HepG2 (cell line): ENCODE data around the gene ZNF276. TPM values are rescaled to one million over a fixed set of nuclear protein-coding genes. Genes with fewer than 3 reads are reported as not detected.
A peak's percentile ranks its signal among the peaks of the same experiment; 100 is the strongest.

Experiments used
- AGO2 ChIP-seq: fragments of 200-400 bp; formaldehyde crosslinking; optimal IDR thresholded peaks from 2 replicates; pipeline ENCODE3; 2017; ENCODE audit warnings: mild to moderate bottlenecking, low read depth, low read length, moderate library complexity
- CENPX ChIP-seq: sonication (generic); formaldehyde crosslinking; IDR thresholded peaks from 2 replicates; pipeline ENCODE4 v1.9.0; 2021; ENCODE audit warnings: mild to moderate bottlenecking, missing genetic modification reagents, moderate library complexity
- ELK4 ChIP-seq: sonication (generic); formaldehyde crosslinking; IDR thresholded peaks from 2 replicates; pipeline ENCODE4 v1.9.0; 2021; ENCODE audit warnings: missing genetic modification reagents, borderline replicate concordance
- EZH2 ChIP-seq: conservative IDR thresholded peaks from 2 replicates; pipeline ENCODE4 v1.6.1; 2012; ENCODE audit warnings: mild to moderate bottlenecking, low read depth, low read length, moderate library complexity
- LBX2 ChIP-seq: sonication (generic); formaldehyde crosslinking; IDR thresholded peaks from 2 replicates; pipeline ENCODE4 v1.5.0; 2020; ENCODE audit warnings: missing genetic modification reagents, mild to moderate bottlenecking, borderline replicate concordance
- MTF1 ChIP-seq: sonication (generic); formaldehyde crosslinking; IDR thresholded peaks from 2 replicates; pipeline ENCODE4 v1.5.0; 2020; ENCODE audit warnings: missing genetic modification reagents
- RBM22 ChIP-seq: fragments of 200-400 bp; formaldehyde crosslinking; optimal IDR thresholded peaks from 2 replicates; pipeline ENCODE3; 2017; ENCODE audit warnings: mild to moderate bottlenecking, low read length, moderate library complexity
- TGIF2 ChIP-seq: IDR thresholded peaks from 2 replicates; pipeline ENCODE4 v1.6.1; 2016; ENCODE audit warnings: control low read depth, missing compliant biosample characterization
- YY1 ChIP-seq: IDR thresholded peaks from 2 replicates; pipeline ENCODE4 v1.6.1; 2011; ENCODE audit warnings: low read length, low read depth, moderate library complexity, mild to moderate bottlenecking; ENCODE audit not compliant: insufficient read depth, insufficient replicate concordance
- ZBTB34 ChIP-seq: sonication (generic); formaldehyde crosslinking; IDR thresholded peaks from 2 replicates; pipeline ENCODE4 v1.8.0; 2022; ENCODE audit warnings: mild to moderate bottlenecking, missing genetic modification reagents
- ZNF263 ChIP-seq: sonication (generic); formaldehyde crosslinking; IDR thresholded peaks from 2 replicates; pipeline ENCODE4 v1.4.0; 2020; ENCODE audit warnings: missing genetic modification reagents
- ZNF484 ChIP-seq: sonication (generic); formaldehyde crosslinking; IDR thresholded peaks from 2 replicates; pipeline ENCODE4 v1.5.1; 2020; ENCODE audit warnings: mild to moderate bottlenecking, low read depth, missing genetic modification reagents, borderline replicate concordance
- ZNF672 ChIP-seq: sonication (generic); formaldehyde crosslinking; IDR thresholded peaks from 2 replicates; pipeline ENCODE4 v1.8.1; 2022; ENCODE audit warnings: missing genetic modification reagents
- ZNF709 ChIP-seq: sonication (generic); formaldehyde crosslinking; IDR thresholded peaks from 2 replicates; pipeline ENCODE4 v1.5.0; 2020; ENCODE audit warnings: mild to moderate bottlenecking, missing genetic modification reagents
- polyA plus RNA-seq, 8 experiments: library from polyadenylated mRNA; depleted of rRNA in 3 of 8; stranded (reverse) in 7 of 8; unstranded in 1 of 8; fragments of >200 nt; fragmentation: Illumina TruSeq in 4 of 8; extraction: Trizol in 4 of 8; gene quantifications; 2 replicates each; pipeline versions ENCODE4 v1.2.1 to v1.2.3, GENCODE V29; 2011 to 2016; ENCODE audit warnings: low read depth in 4 of 8, missing spikeins in 1 of 8, mixed read lengths in 1 of 8; ENCODE audit not compliant: insufficient read depth in 1 of 8
- total RNA-seq, 5 experiments: library from RNA; depleted of rRNA; stranded (reverse); fragments of >200 nt; fragmentation: Illumina TruSeq; extraction: Trizol; gene quantifications; 2 replicates each; pipeline ENCODE4 v1.2.3, GENCODE V29; 2016; ENCODE audit warnings: low read depth in 1 of 5

Gene ZNF276
- total and polyA plus RNA-seq, 2 of the 13 experiments (the other 11 are each of a cell fraction or from before 2014, with no cell fraction given) = 17.7 to 18.0 TPM

GRCh38 chr16:89759746-89760340 is 38.5 kb downstream of the ZNF276 start (continued):
- TF ChIP-seq ELK4 (CRISPR knock-in tag) (no peak), MTF1 (CRISPR knock-in tag) (no peak), ZBTB34 (no peak), ZNF484 (CRISPR knock-in tag) (no peak), LBX2 (CRISPR knock-in tag) (no peak), ZNF709 (CRISPR knock-in tag) (no peak), EZH2 (no peak), TGIF2 (CRISPR knock-in tag) (no peak), RBM22 (no peak), ZNF672 (CRISPR knock-in tag) (0 out of 2 replicates have a peak, but pooled peaks have one; percentile 24), YY1 (no peak), ZNF263 (CRISPR knock-in tag) (peak; percentile 76; the same call in 1 of the 2 replicates), CENPX (CRISPR knock-in tag) (no peak), AGO2 (peak; percentile 37)
